HG02763 (cell line): ENCODE measurements around the gene GMPPB.
"Not testable (repeated sequence)": the region's sequence is repeated elsewhere in the genome, so short reads cannot be mapped to it uniquely, and the experiment has no call there.

Experiments
- ATAC-seq: cut with Tn5 transposase; IDR thresholded peaks from one replicate; pipeline ENCODE4 v1.9.1; 2021; ENCODE audit warnings: mild to moderate bottlenecking, moderate library complexity; ENCODE audit not compliant: unreplicated experiment

GMPPB gene

GRCh38 chr3:49714728-49715550, 8.8 kb downstream of the GMPPB start:
- no peak for ATAC-seq

DNA sequence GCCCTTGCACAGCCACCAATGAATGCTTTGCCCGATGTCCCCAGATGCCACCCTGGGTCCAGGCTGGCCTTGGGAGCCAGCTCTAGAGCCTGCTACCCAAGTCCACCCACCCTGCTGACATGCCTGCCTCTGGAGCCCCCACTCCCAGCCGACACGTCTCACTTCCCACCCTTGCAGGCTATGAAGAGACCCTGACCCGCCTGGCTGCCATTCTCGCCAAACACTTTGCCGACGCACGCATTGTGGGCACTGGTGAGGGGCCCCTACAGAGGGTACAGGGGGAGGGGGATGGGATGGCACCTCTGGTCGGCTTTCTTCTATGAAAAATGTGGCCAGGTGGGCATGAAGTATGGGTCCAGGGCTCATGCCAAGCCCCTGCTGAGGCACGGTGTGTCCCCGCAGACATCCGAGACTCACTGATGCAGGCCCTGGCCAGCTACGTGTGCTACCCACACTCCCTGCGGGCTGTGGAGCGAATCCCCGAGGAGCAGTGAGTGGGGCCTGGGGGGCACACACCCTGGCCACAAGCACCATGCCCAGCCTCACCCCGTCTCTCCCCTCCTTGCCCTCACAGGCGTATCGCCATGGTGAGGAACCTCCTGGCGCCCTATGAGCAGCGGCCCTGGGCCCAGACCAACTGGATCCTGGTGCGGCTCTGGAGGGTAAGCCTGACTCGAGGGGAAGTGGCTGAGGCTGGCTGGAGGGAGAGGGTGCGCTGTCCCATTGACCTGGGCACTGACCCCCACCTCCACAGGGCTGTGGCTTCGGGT, 10.2 kb downstream of the GMPPB start:
- ATAC-seq: no peak

DNA sequence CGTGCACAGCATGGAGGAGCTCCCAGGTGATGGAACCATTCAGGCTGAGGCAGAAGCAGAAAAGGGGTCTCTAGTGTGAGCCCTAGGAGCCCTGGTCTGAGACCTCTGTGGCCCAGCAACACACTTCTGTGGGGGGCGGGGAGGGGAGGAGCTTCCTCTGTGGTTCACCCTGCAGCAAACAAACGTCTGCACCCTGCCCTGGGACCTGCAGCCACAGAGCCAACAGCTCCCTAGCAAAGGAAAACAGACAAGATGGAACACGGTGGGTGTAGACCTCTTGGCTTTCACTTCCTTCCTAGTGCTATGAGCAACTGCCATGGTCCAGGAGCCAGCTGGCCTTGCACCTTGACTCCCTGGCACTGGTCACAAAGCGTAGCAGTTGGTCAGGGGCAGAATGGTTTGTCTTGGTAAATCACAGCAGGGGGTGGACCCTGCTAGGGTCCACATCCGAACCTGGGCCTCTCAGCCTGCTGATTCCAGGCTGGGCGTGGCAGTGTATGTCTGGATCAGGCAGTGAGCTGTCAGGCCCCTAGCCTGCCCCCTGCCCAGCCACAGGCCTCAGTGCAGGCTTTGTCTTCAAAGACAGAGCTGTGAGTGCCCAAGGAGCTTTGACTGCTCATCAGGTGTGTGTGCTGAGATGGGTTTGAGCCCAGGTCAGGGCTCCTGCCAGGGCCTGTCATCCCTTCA, 11.0 kb downstream of the GMPPB start:
- no peak for ATAC-seq

- no peak for ATAC-seq
Observed at GRCh38 chr3:49712166-49712565, 11.6 kb downstream of the GMPPB start.

DNA sequence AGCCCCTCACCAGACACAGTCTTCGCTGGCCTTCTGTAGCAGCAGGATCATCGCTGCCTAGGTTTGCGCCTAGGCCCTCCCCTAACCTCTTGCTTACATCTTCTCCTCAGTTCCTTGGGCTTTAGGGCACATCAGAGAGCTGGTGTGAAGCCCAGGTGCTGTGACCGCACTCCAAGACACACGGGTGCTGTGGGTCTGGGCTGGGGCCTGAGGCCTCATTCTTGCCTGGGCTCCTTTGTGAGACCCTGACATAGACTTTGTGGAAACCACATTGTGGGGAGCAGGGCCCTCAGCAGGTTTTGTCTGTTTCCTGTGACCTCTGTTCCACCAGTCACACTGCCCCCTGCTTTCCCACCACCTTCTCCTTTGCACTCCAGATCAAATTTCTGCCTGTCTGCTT, 12.3 kb downstream of the GMPPB start:
- ATAC-seq: no peak

DNA sequence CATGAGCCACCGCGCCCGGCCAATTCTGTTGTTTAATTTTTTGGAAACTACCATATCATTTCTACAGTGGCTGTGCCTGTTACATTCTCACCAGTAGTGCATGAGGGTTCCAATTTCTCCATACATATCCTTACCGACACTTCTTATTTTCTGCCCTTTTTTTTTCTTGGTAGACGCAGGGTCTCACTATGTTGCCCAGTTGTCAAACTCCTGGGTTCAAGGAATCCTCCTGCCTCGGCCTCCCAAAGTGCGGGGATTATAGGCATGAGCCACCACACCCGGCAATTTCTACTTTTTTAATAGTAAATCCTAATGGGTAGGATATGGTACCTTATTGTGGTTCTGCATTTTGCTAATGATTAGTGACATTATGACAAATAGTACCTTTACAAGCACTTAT, 13.9 kb downstream of the GMPPB start:
- ATAC-seq: no peak

- ATAC-seq: no peak
Observed at GRCh38 chr3:49707113-49707480, 16.7 kb downstream of the GMPPB start.

GRCh38 chr3:49706456-49707112, 17.2 kb downstream of the GMPPB start:
- ATAC-seq: no peak

GRCh38 chr3:49705390-49705960, 18.3 kb downstream of the GMPPB start:
- no peak for ATAC-seq

GRCh38 chr3:49704629-49705028, 19.1 kb downstream of the GMPPB start:
- ATAC-seq: no peak

GRCh38 chr3:49703956-49704355, 19.8 kb downstream of the GMPPB start:
- ATAC-seq: no peak

GRCh38 chr3:49703443-49703927, 20.3 kb downstream of the GMPPB start:
- peak; percentile 61 for ATAC-seq

GRCh38 chr3:49702672-49703071, 21.1 kb downstream of the GMPPB start:
- ATAC-seq: no peak

- ATAC-seq: no peak
Observed at GRCh38 chr3:49701388-49702077, 22.2 kb downstream of the GMPPB start.

DNA sequence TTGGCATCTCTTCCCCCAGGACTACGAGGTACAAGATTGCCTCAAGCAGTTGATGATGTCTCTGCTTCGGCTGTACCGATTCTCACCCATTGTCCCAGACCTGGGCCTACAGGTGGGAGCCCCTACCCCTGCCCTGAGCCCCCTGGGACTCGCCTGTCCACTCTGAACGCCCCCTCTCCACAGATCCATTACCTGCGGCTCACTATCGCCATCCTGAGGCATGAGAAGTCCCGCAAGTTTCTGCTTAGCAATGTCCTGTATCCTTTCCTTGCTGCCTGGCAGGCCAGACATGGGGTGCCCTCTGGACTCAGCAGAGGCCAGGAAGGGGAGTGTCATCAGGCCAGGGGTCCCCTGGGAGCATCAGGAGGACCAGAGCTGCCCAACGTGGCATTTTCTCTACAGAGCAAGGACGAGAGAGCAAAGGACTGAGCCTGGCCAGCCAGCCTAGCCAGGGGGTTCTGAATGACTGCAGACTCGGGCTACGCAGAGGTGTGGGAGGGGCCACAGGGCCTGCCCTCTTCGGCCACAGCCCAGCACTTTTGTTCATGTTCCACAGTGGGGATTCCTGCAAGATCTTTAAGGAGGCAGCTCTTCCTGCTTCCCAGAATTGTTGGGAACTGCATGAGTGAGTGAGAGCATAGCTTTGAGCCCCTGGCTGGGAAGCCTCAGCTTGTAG, 23.2 kb downstream of the GMPPB start:
- no peak for ATAC-seq

DNA sequence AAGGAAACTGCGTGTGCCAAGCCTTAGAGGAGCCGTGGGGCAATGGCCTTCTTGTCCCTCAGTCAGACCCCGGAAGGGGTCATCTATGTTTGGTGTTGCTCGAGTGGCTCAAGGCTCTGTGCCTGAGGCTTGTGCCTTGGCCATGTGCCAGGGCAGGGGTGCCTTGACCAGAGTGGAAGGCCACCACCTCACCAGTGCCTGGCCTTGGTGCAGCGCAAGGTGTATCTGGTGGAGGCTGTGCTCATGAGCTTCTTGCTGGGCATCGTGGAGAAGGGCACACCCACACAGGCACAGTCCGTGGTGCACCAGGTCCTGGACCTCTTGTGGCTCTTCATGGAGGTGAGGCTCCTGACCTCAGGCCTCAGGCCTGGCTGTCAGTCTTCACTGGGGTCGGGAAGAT, 23.7 kb downstream of the GMPPB start:
- ATAC-seq: no peak

GRCh38 chr3:49699281-49699979, 24.3 kb downstream of the GMPPB start:
- no peak for ATAC-seq

- not testable (repeated sequence) for ATAC-seq
Observed at GRCh38 chr3:49695350-49696015, 28.3 kb downstream of the GMPPB start.
